H9 (cell line): ENCODE data around the gene GNB1L. TPM values are rescaled to one million over a fixed set of nuclear protein-coding genes. Genes with fewer than 3 reads are reported as not detected.
"Not testable (repeated sequence)": the region's sequence is repeated elsewhere in the genome, so short reads cannot be mapped to it uniquely, and the experiment has no call there.

Experiments
- DNase-seq: peaks from one replicate; pipeline ENCODE4 v3.0.0-alpha.2; 2017
- H2AFZ ChIP-seq: one replicate; pipeline ENCODE4 v1.6.1; 2013; ENCODE audit warnings: mild to moderate bottlenecking, low read length, control low read depth, moderate library complexity
- H2AK5ac ChIP-seq: 2 replicates; pipeline ENCODE4 v1.6.1; 2013; ENCODE audit warnings: low read length, control low read depth, mixed read lengths; ENCODE audit not compliant: insufficient read length
- H2BK120ac ChIP-seq: one replicate; pipeline ENCODE4 v1.6.1; 2013; ENCODE audit warnings: low read depth, mild to moderate bottlenecking, low read length, control low read depth, inconsistent platforms; ENCODE audit not compliant: poor library complexity, severe bottlenecking
- H2BK12ac ChIP-seq: 2 replicates; pipeline ENCODE4 v1.6.1; 2013; ENCODE audit warnings: low read length, control low read depth, mixed read lengths, low read depth; ENCODE audit not compliant: insufficient read length
- H2BK15ac ChIP-seq: 2 replicates; pipeline ENCODE4 v1.6.1; 2013; ENCODE audit warnings: low read depth, low read length, control low read depth
- H2BK20ac ChIP-seq: one replicate; pipeline ENCODE4 v1.6.1; 2013; ENCODE audit warnings: low read depth, mild to moderate bottlenecking, low read length, control low read depth, inconsistent platforms; ENCODE audit not compliant: poor library complexity, severe bottlenecking
- H2BK5ac ChIP-seq: 2 replicates; pipeline ENCODE4 v1.6.1; 2013; ENCODE audit warnings: low read length, control low read depth, mixed read lengths; ENCODE audit not compliant: insufficient read length
- H3K14ac ChIP-seq: 2 replicates; pipeline ENCODE4 v1.6.1; 2013; ENCODE audit warnings: low read length, control low read depth; ENCODE audit not compliant: insufficient read depth
- H3K18ac ChIP-seq: 2 replicates; pipeline ENCODE4 v1.6.1; 2013; ENCODE audit warnings: low read depth, mild to moderate bottlenecking, mixed read lengths, low read length, control low read depth; ENCODE audit not compliant: insufficient read length
- H3K23ac ChIP-seq: 2 replicates; pipeline ENCODE4 v1.6.1; 2013; ENCODE audit warnings: low read length, control low read depth, mixed read lengths, low read depth; ENCODE audit not compliant: insufficient read length
- H3K23me2 ChIP-seq: 2 replicates; pipeline ENCODE4 v1.6.1; 2013; ENCODE audit warnings: low read depth, mild to moderate bottlenecking, mixed read lengths, low read length, control low read depth; ENCODE audit not compliant: insufficient read length, poor library complexity, severe bottlenecking
- H3K27ac ChIP-seq: 2 replicates; pipeline ENCODE4 v1.5.1; 2013; ENCODE audit warnings: low read length, control low read depth, mixed read lengths, low read depth; ENCODE audit not compliant: insufficient read length
- H3K27me3 ChIP-seq: 2 replicates; pipeline ENCODE4 v1.6.1; 2013; ENCODE audit warnings: low read length, control low read depth, inconsistent platforms; ENCODE audit not compliant: insufficient read depth
- H3K4ac ChIP-seq: 2 replicates; pipeline ENCODE4 v1.6.1; 2013; ENCODE audit warnings: low read depth, mild to moderate bottlenecking, control low read depth, inconsistent platforms, low read length, moderate library complexity
- H3K4me1 ChIP-seq: 2 replicates; pipeline ENCODE4 v1.6.1; 2013; ENCODE audit warnings: low read length, control low read depth, inconsistent platforms; ENCODE audit not compliant: insufficient read depth
- H3K4me2 ChIP-seq: 2 replicates; pipeline ENCODE4 v1.6.1; 2013; ENCODE audit warnings: low read length, control low read depth, mixed read lengths; ENCODE audit not compliant: insufficient read length, insufficient read depth
- H3K56ac ChIP-seq: 2 replicates; pipeline ENCODE4 v1.6.1; 2013; ENCODE audit warnings: low read depth, mild to moderate bottlenecking, mixed read lengths, low read length, control low read depth; ENCODE audit not compliant: insufficient read length
- H3K79me1 ChIP-seq: 2 replicates; pipeline ENCODE4 v1.6.1; 2013; ENCODE audit warnings: low read depth, mild to moderate bottlenecking, moderate library complexity, low read length, control low read depth, inconsistent platforms; ENCODE audit not compliant: insufficient read depth, poor library complexity, severe bottlenecking
- H3K79me2 ChIP-seq: 2 replicates; pipeline ENCODE4 v1.6.1; 2013; ENCODE audit warnings: low read length, control low read depth, inconsistent platforms; ENCODE audit not compliant: insufficient read depth
- H3K9ac ChIP-seq: 2 replicates; pipeline ENCODE4 v1.6.1; 2013; ENCODE audit warnings: low read length, control low read depth, mixed read lengths; ENCODE audit not compliant: insufficient read length; ENCODE audit errors: extremely low read depth
- H3K9me3 ChIP-seq: one replicate; pipeline ENCODE4 v1.6.1; 2013; ENCODE audit warnings: low read depth, low read length, inconsistent platforms; ENCODE audit not compliant: control insufficient read depth
- H3T11ph ChIP-seq: one replicate; pipeline ENCODE4 v1.6.1; 2013; ENCODE audit warnings: mild to moderate bottlenecking, low read length, control low read depth, inconsistent platforms
- H4K20me1 ChIP-seq: one replicate; pipeline ENCODE4 v1.6.1; 2013; ENCODE audit not compliant: control insufficient read depth, insufficient read length, insufficient read depth
- H4K5ac ChIP-seq: 2 replicates; pipeline ENCODE4 v1.6.1; 2013; ENCODE audit warnings: low read depth, mild to moderate bottlenecking, mixed read lengths, low read length, control low read depth; ENCODE audit not compliant: insufficient read length
- H4K8ac ChIP-seq: replicated peaks from 2 replicates; pipeline ENCODE4 v1.6.1; 2013; ENCODE audit warnings: low read length, control low read depth, mixed read lengths, low read depth; ENCODE audit not compliant: insufficient read length
- H4K91ac ChIP-seq: 2 replicates; pipeline ENCODE4 v1.6.1; 2013; ENCODE audit warnings: low read depth, mild to moderate bottlenecking, moderate library complexity, mixed read lengths, low read length, control low read depth; ENCODE audit not compliant: insufficient read length
- H3K27ac Mint-ChIP-seq, 3 experiments: 2 replicates in 2 of 3; 3 replicates in 1 of 3; pipeline ENCODE4 v1.8.0; 2020 to 2021; ENCODE audit warnings: mixed read lengths in 3 of 3, mild to moderate bottlenecking in 1 of 3, moderate library complexity in 1 of 3
- H3K27me3 Mint-ChIP-seq: 2 replicates; pipeline ENCODE4 v1.8.0; 2021; ENCODE audit warnings: low read depth, mild to moderate bottlenecking, moderate library complexity, mixed read lengths
- H3K36me3 Mint-ChIP-seq, 3 experiments: 2 replicates in 2 of 3; 3 replicates in 1 of 3; pipeline ENCODE4 v1.8.0; 2020 to 2021; ENCODE audit warnings: low read depth in 3 of 3, mixed read lengths in 3 of 3; ENCODE audit not compliant: insufficient read depth in 1 of 3
- H3K4me1 Mint-ChIP-seq, 2 experiments: 2 replicates each; pipeline ENCODE4 v1.8.0; 2020; ENCODE audit warnings: mixed read lengths in 2 of 2
- H3K4me3 Mint-ChIP-seq, 2 experiments: 2 replicates in 1 of 2; 3 replicates in 1 of 2; pipeline ENCODE4 v1.8.0; 2020 to 2021; ENCODE audit warnings: mild to moderate bottlenecking in 2 of 2, mixed read lengths in 2 of 2, moderate library complexity in 1 of 2
- H3K9me3 Mint-ChIP-seq, 2 experiments: 2 replicates in 1 of 2; 3 replicates in 1 of 2; pipeline ENCODE4 v1.8.0; 2020; ENCODE audit warnings: mild to moderate bottlenecking in 2 of 2, mixed read lengths in 2 of 2, moderate library complexity in 1 of 2
- WGBS: extraction: QIAGEN DNeasy Blood & Tissue Kit; methylation state at CpG from one replicate; pipeline ENCODE4 v1.1.7; 2013; ENCODE audit warnings: missing lambda C conversion rate, low lambda C conversion rate, mixed read lengths; ENCODE audit not compliant: insufficient read length; ENCODE audit errors: extremely low coverage; 5-methylcytosine and 5-hydroxymethylcytosine counted together
- total RNA-seq: library from RNA; stranded (reverse); gene quantifications from 2 replicates; pipeline ENCODE4 v1.2.1, GENCODE V29; 2021
- TF ChIP-seq, protein P1 (sequence below): fragments of 200-600 bp; sonication (generic); conservative IDR thresholded peaks from 3 replicates; pipeline ENCODE4 v1.8.0; 2021; ENCODE audit warnings: antibody characterized with exemption, mild to moderate bottlenecking

GNB1L gene
- total RNA-seq, 1 experiment from 2014 or later = 22.4 TPM

DNA sequence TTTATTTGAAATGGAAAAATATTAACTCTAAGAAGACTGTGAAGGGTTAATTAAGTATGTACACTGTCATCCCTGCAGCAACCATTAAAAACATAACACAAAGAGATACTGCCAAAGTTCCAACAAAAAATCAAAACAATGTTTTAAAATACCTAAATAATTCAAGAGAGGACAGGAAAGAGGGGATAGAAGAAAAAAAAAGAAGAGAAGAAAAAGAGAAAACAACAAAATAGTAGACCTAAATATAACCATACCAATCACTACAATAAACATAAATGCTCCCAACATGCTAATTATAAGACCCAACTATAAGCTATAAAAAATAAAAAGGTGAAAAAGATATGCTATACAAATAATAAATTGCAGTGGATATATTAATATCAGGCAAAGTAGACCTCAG is 20.1 kb downstream of the GNB1L start:
- H3K56ac ChIP-seq = no peak overlapping the region
- TF ChIP-seq, protein P1, sequence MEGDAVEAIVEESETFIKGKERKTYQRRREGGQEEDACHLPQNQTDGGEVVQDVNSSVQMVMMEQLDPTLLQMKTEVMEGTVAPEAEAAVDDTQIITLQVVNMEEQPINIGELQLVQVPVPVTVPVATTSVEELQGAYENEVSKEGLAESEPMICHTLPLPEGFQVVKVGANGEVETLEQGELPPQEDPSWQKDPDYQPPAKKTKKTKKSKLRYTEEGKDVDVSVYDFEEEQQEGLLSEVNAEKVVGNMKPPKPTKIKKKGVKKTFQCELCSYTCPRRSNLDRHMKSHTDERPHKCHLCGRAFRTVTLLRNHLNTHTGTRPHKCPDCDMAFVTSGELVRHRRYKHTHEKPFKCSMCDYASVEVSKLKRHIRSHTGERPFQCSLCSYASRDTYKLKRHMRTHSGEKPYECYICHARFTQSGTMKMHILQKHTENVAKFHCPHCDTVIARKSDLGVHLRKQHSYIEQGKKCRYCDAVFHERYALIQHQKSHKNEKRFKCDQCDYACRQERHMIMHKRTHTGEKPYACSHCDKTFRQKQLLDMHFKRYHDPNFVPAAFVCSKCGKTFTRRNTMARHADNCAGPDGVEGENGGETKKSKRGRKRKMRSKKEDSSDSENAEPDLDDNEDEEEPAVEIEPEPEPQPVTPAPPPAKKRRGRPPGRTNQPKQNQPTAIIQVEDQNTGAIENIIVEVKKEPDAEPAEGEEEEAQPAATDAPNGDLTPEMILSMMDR = no peak
- H4K5ac ChIP-seq = no peak overlapping the region
- Mint-ChIP-seq H3K4me1 (no peaks in the 10 kb centered on the region), H3K27ac (no peak overlapping the region), H3K4me3 (no peak overlapping the region), H3K27me3 (no peaks in the 10 kb centered on the region), H3K36me3 (no peaks in the 10 kb centered on the region), H3K9me3 (no peaks in the 10 kb centered on the region)
- no peak overlapping the region for H2BK5ac ChIP-seq
- H3K79me1 ChIP-seq = no peaks in the 10 kb centered on the region
- no peaks in the 10 kb centered on the region for H3K9me3 ChIP-seq
- no peak overlapping the region for H2BK12ac ChIP-seq
- no peaks in the 10 kb centered on the region for H3K27me3 ChIP-seq
- no peak overlapping the region for H4K8ac ChIP-seq
- H3K23ac ChIP-seq = no peak overlapping the region
- H4K91ac ChIP-seq = no peak overlapping the region
- H2BK120ac ChIP-seq = no peak overlapping the region
- no peak overlapping the region for H3T11ph ChIP-seq
- H3K4ac ChIP-seq = no peak overlapping the region
- no peak overlapping the region for H3K27ac ChIP-seq
- no peak overlapping the region for H2AK5ac ChIP-seq
- H4K20me1 ChIP-seq = no peaks in the 10 kb centered on the region
- H3K14ac ChIP-seq = no peak overlapping the region
- no peak overlapping the region for H3K4me2 ChIP-seq
- no peaks in the 10 kb centered on the region for H3K79me2 ChIP-seq
- no peak overlapping the region for H2AFZ ChIP-seq
- DNase-seq = no peak
- no peak overlapping the region for H3K9ac ChIP-seq
- no peak overlapping the region for H2BK20ac ChIP-seq
- H3K4me1 ChIP-seq = no peaks in the 10 kb centered on the region
- no peak overlapping the region for H2BK15ac ChIP-seq
- no peaks in the 10 kb centered on the region for H3K23me2 ChIP-seq
- H3K18ac ChIP-seq = no peak overlapping the region

DNA sequence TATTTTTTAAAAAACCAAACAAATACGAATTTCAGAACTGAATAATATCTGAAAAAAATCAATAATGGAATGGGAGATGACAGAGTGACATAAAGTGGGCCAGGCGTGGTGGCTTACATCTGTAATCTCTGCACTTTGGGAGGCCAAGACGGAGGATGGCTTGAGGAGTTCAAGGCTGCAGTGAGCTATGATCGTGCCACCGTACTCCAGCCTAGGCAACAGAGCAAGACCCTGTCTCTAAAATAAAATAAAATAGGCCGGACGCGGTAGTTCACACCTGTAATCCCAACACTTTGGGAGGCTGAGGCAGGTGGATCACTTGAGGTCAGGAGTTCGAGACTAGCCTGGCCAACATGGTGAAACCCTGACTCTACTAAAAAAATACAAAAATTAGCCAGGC is 21.3 kb downstream of the GNB1L start:
- H3K27me3 Mint-ChIP-seq, H3K27ac ChIP-seq, H3K79me1 ChIP-seq, H3K4me1 Mint-ChIP-seq, H3K23ac ChIP-seq, H3K27ac Mint-ChIP-seq, H3K79me2 ChIP-seq, H3K23me2 ChIP-seq, H3K4me3 Mint-ChIP-seq, H3K9me3 ChIP-seq, H2BK5ac ChIP-seq, H2BK120ac ChIP-seq, H3K9me3 Mint-ChIP-seq, H3K18ac ChIP-seq, H2AFZ ChIP-seq, H2BK15ac ChIP-seq, H3K4me2 ChIP-seq, H3T11ph ChIP-seq, H3K56ac ChIP-seq, H4K91ac ChIP-seq, H3K4me1 ChIP-seq, H4K20me1 ChIP-seq, H3K27me3 ChIP-seq, H3K36me3 Mint-ChIP-seq, H4K8ac ChIP-seq, H3K4ac ChIP-seq, DNase-seq, H3K14ac ChIP-seq, H2AK5ac ChIP-seq, H3K9ac ChIP-seq, H2BK12ac ChIP-seq, H4K5ac ChIP-seq, H2BK20ac ChIP-seq: not testable (repeated sequence)
- no CpG with 5 or more reads among the region's 9 CpGs for WGBS
